Lung (tissue), 12 donors: ENCODE measurements around the gene UBE2O. TPM values are rescaled to one million over a fixed set of nuclear protein-coding genes. Genes with fewer than 3 reads are reported as not detected.

Experiments
- ATAC-seq: fragments of 200-7000 bp; cut with Tn5 transposase; one replicate; pipeline ENCODE4 v1.9.1; 2020; ENCODE audit warnings: moderate number of reproducible peaks; ENCODE audit not compliant: insufficient read depth, low FRiP score
- DNase-seq, 3 donors: peaks; one replicate each; pipeline ENCODE4 v3.0.0-alpha.2; 2013 to 2017
- H3K27ac ChIP-seq, 2 donors: one replicate each; pipeline ENCODE4 v1.5.1; 2013; ENCODE audit warnings: mild to moderate bottlenecking in 2 of 2, moderate library complexity in 2 of 2, control low read depth in 1 of 2, inconsistent platforms in 1 of 2, low read depth in 1 of 2, low read length in 1 of 2
- H3K27me3 ChIP-seq, 3 donors: one replicate each; pipeline ENCODE4 v1.5.1; 2013; ENCODE audit warnings: low read length in 2 of 3; ENCODE audit not compliant: control insufficient read depth in 3 of 3, insufficient read depth in 3 of 3
- H3K36me3 ChIP-seq, 4 donors: one replicate each; pipeline ENCODE4 v1.5.1; 2013; ENCODE audit warnings: low read length in 4 of 4, mild to moderate bottlenecking in 1 of 4, moderate library complexity in 1 of 4; ENCODE audit not compliant: control insufficient read depth in 4 of 4, insufficient read depth in 4 of 4
- H3K4me1 ChIP-seq, 5 donors: one replicate each; pipeline ENCODE4 v1.5.1; 2013; ENCODE audit warnings: low read length in 5 of 5, mild to moderate bottlenecking in 2 of 5, moderate library complexity in 1 of 5; ENCODE audit not compliant: control insufficient read depth in 5 of 5, insufficient read depth in 5 of 5
- H3K4me3 ChIP-seq: one replicate; pipeline ENCODE4 v1.5.1; 2013; ENCODE audit warnings: mild to moderate bottlenecking, control low read depth, moderate library complexity
- H3K9ac ChIP-seq, 2 donors: one replicate each; pipeline ENCODE4 v1.5.1; 2013; ENCODE audit warnings: low read length in 2 of 2, control low read depth in 1 of 2; ENCODE audit not compliant: insufficient read depth in 1 of 2
- H3K9me3 ChIP-seq, 4 donors: one replicate each; pipeline ENCODE4 v1.5.1; 2013; ENCODE audit warnings: low read length in 3 of 4, mild to moderate bottlenecking in 1 of 4, moderate library complexity in 1 of 4; ENCODE audit not compliant: control insufficient read depth in 4 of 4, insufficient read depth in 3 of 4
- WGBS, 2 donors: extraction: QIAGEN DNeasy Blood & Tissue Kit; methylation state at CpG; one replicate each; pipeline ENCODE4 v1.1.7; 2013; 5-methylcytosine and 5-hydroxymethylcytosine counted together
- polyA plus RNA-seq, 2 donors: library from polyadenylated mRNA; stranded (reverse); fragments of 200-250 nt; gene quantifications; one replicate each; pipeline ENCODE4 v1.2.1, GENCODE V29; 2013
- total RNA-seq, 2 donors: library from RNA; depleted of rRNA in 1 of 2; stranded (reverse); fragments of >200 nt in 1 of 2; gene quantifications; one replicate each; pipeline ENCODE4 v1.2.1, GENCODE V29; 2014 to 2021
- TF ChIP-seq, protein P1 (sequence below): IDR thresholded peaks from 2 replicates; pipeline ENCODE4 v1.5.1; 2012; ENCODE audit warnings: mild to moderate bottlenecking; ENCODE audit errors: control extremely low read depth, extremely low read depth
- donor health status: control.
- donor health status: control.
- donor health status: Bipolar disorder and iron deficiency.
- donor health status: healthy.
- donor health status: DM: yes; HTN: yes; CAD: no.

UBE2O gene
- total and polyA plus RNA-seq, 4 donors: 10.8 to 24.6 (median 17.7) TPM

DNA sequence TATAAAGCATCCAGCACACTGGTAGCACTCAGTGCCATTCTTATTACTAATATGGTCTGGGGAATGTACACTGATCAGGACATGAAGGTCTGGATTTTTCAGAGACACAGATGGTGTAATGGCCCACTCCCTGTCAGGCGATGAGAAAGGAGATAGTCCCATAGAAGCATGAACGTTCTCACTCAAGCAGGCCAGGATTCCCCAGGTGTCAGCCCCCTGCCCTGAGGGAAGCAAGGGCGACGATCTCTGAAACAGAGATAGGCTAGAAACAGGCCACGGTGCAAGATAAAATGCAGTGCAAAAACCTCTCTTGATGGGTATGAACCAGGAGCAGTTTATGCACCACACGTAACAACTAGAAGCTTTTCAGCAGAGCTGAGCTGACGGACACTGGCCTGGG, 109.8 kb downstream of the UBE2O start:
- Histone ChIP-seq H3K4me3 (no peak overlapping the region), H3K27ac (no peak overlapping the region), H3K27me3 (no peaks in the 10 kb centered on the region), H3K36me3 (peaks cover 7 to 28% (median 11%) of the 10 kb centered on the region in 4 donors), H3K9me3 (no peaks in the 10 kb centered on the region), H3K9ac (no peak overlapping the region), H3K4me1 (no peaks in the 10 kb centered on the region)
- WGBS, 2 donors: 92 to 98% methylated on average over 7 of the region's 7 CpGs
- DNase-seq (no peak), ATAC-seq (no peak)
- TF ChIP-seq, protein P1, sequence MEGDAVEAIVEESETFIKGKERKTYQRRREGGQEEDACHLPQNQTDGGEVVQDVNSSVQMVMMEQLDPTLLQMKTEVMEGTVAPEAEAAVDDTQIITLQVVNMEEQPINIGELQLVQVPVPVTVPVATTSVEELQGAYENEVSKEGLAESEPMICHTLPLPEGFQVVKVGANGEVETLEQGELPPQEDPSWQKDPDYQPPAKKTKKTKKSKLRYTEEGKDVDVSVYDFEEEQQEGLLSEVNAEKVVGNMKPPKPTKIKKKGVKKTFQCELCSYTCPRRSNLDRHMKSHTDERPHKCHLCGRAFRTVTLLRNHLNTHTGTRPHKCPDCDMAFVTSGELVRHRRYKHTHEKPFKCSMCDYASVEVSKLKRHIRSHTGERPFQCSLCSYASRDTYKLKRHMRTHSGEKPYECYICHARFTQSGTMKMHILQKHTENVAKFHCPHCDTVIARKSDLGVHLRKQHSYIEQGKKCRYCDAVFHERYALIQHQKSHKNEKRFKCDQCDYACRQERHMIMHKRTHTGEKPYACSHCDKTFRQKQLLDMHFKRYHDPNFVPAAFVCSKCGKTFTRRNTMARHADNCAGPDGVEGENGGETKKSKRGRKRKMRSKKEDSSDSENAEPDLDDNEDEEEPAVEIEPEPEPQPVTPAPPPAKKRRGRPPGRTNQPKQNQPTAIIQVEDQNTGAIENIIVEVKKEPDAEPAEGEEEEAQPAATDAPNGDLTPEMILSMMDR: no peak

DNA sequence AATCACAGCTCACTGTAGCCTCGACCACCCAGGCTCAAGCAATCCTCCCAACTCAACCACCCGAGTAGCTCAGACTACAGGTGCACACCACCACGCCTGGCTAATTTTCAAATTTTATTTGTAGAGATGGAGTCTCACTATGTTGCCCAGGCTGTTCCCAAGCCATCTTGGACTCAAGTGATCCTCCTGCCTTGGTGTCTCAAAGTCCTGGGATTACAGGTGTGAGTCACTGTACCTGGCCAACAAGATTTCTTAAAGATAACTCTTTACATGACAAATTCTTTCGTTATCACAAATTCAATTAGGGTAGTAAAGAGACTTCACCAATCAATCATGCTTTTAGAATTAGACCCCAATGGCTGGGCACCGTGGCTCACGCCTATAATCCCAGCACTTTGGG, 111.7 kb downstream of the UBE2O start:
- no peaks in the 10 kb centered on the region for H3K4me1 ChIP-seq
- H3K36me3 ChIP-seq: peaks cover 2 to 22% (median 6%) of the 10 kb centered on the region in 4 donors
- DNase-seq: no peak
- no peak overlapping the region for H3K9ac ChIP-seq
- no peak for ATAC-seq
- no peak overlapping the region for H3K4me3 ChIP-seq
- no peaks in the 10 kb centered on the region for H3K27me3 ChIP-seq
- TF ChIP-seq, protein P1: no peak
- no peaks in the 10 kb centered on the region for H3K9me3 ChIP-seq
- H3K27ac ChIP-seq: no peak overlapping the region
- 97 to 98% methylated on average over 6 of the region's 6 CpGs for WGBS, 2 donors

Other genes starting within 250 kb of the UBE2O start
- gene RNF157, start 212.7 kb downstream of the UBE2O start, total RNA-seq: 1 to 10 TPM; 2.2 to 2.5 TPM
- 1 to 10 TPM in 1 of 2 donors, under 1 TPM in 1; 0.88 to 1.4 TPM for gene RNF157, start 212.7 kb downstream of the UBE2O start, polyA plus RNA-seq
- gene UBALD2, start 187.8 kb downstream of the UBE2O start, total RNA-seq: 10 to 100 TPM; 11.6 to 57.1 TPM
- 10 to 100 TPM; 59.8 to 64.0 TPM for gene UBALD2, start 187.8 kb downstream of the UBE2O start, polyA plus RNA-seq
- 1 to 10 TPM; 2.3 to 3.0 TPM for gene QRICH2, start 144.9 kb downstream of the UBE2O start, total RNA-seq
- gene QRICH2, start 144.9 kb downstream of the UBE2O start, polyA plus RNA-seq: 1 to 10 TPM; 2.5 to 4.7 TPM
- gene PRPSAP1, start 99.2 kb downstream of the UBE2O start, total RNA-seq: 10 to 100 TPM; 35.1 to 74.7 TPM
- gene PRPSAP1, start 99.2 kb downstream of the UBE2O start, polyA plus RNA-seq: 10 to 100 TPM; 29.8 to 34.0 TPM
- 10 to 100 TPM; 13.7 to 17.6 TPM for gene SPHK1, start 68.5 kb downstream of the UBE2O start, total RNA-seq
- 10 to 100 TPM; 11.0 to 82.4 TPM for gene SPHK1, start 68.5 kb downstream of the UBE2O start, polyA plus RNA-seq
- under 1 TPM in 1 of 2 donors, not detected in 1; 0.31 TPM for gene AANAT, start 14.5 kb upstream of the UBE2O start, total RNA-seq
- under 1 TPM in 1 of 2 donors, not detected in 1; 0.10 TPM for gene AANAT, start 14.5 kb upstream of the UBE2O start, polyA plus RNA-seq
- gene RHBDF2, start 48.3 kb upstream of the UBE2O start, total RNA-seq: 10 to 100 TPM; 22.7 to 56.5 TPM
- 100 to 1,000 TPM in 1 of 2 donors, 10 to 100 TPM in 1; 20.1 to 116 TPM for gene RHBDF2, start 48.3 kb upstream of the UBE2O start, polyA plus RNA-seq
- gene CYGB, start 84.6 kb upstream of the UBE2O start, total RNA-seq: 10 to 100 TPM; 15.9 to 20.0 TPM
- gene CYGB, start 84.6 kb upstream of the UBE2O start, polyA plus RNA-seq: 10 to 100 TPM; 21.4 to 30.4 TPM
- 10 to 100 TPM in 1 of 2 donors, 1 to 10 TPM in 1; 3.3 to 11.3 TPM for gene PRCD, start 86.9 kb upstream of the UBE2O start, total RNA-seq
- gene PRCD, start 86.9 kb upstream of the UBE2O start, polyA plus RNA-seq: 1 to 10 TPM; 2.0 to 7.9 TPM
- gene ST6GALNAC2, start 132.7 kb upstream of the UBE2O start, total RNA-seq: 10 to 100 TPM; 20.8 to 38.0 TPM
- gene ST6GALNAC2, start 132.7 kb upstream of the UBE2O start, polyA plus RNA-seq: 10 to 100 TPM; 12.1 to 15.4 TPM
- 10 to 100 TPM; 22.5 to 24.9 TPM for gene ST6GALNAC1, start 190.6 kb upstream of the UBE2O start, total RNA-seq
- 10 to 100 TPM; 13.9 to 19.3 TPM for gene ST6GALNAC1, start 190.6 kb upstream of the UBE2O start, polyA plus RNA-seq